Fibroblast of lung (primary cell): ENCODE measurements around the gene DRGX. TPM values are rescaled to one million over a fixed set of nuclear protein-coding genes. Genes with fewer than 3 reads are reported as not detected.

Experiments
- DNase-seq, 2 donors: peaks; one replicate each; pipeline versions ENCODE4 v3.0.0 to v3.0.0-alpha.2; 2010; ENCODE audit warnings: low read depth in 2 of 2
- H2AFZ ChIP-seq: 2 replicates; pipeline ENCODE4 v1.5.1; 2012; ENCODE audit warnings: low read length, control low read depth, inconsistent platforms
- H3K27ac ChIP-seq: 2 replicates; pipeline ENCODE4 v1.5.1; 2011; ENCODE audit warnings: low read length, control low read depth; ENCODE audit not compliant: insufficient read depth
- H3K27me3 ChIP-seq: 2 replicates; pipeline ENCODE4 v1.5.1; 2011; ENCODE audit warnings: mild to moderate bottlenecking, low read length; ENCODE audit not compliant: control insufficient read depth, insufficient read depth
- H3K36me3 ChIP-seq: 2 replicates; pipeline ENCODE4 v1.5.1; 2011; ENCODE audit warnings: low read length; ENCODE audit not compliant: control insufficient read depth, insufficient read depth
- H3K4me1 ChIP-seq: 2 replicates; pipeline ENCODE4 v1.5.1; 2011; ENCODE audit warnings: low read length; ENCODE audit not compliant: control insufficient read depth, insufficient read depth; ENCODE audit errors: extremely low read depth
- H3K4me2 ChIP-seq: 2 replicates; pipeline ENCODE4 v1.5.1; 2011; ENCODE audit warnings: low read length, control low read depth; ENCODE audit not compliant: insufficient read depth; ENCODE audit errors: extremely low read depth
- H3K4me3 ChIP-seq, 4 experiments: fragments of 200-600 bp in 1 of 4; sonication (generic) in 1 of 4; replicated peaks in 1 of 4; 2 replicates each; pipeline ENCODE4 v1.5.1; 2011 to 2016; ENCODE audit warnings: low read length in 4 of 4, low read depth in 3 of 4, mild to moderate bottlenecking in 3 of 4, control low read depth in 2 of 4, inconsistent platforms in 1 of 4, mixed read lengths in 1 of 4; ENCODE audit not compliant: insufficient read depth in 1 of 4; ENCODE audit errors: control extremely low read depth in 1 of 4
- H3K79me2 ChIP-seq: 2 replicates; pipeline ENCODE4 v1.5.1; 2012; ENCODE audit warnings: mild to moderate bottlenecking, low read length, inconsistent platforms; ENCODE audit not compliant: control insufficient read depth, insufficient read depth
- H3K9ac ChIP-seq: 2 replicates; pipeline ENCODE4 v1.5.1; 2011; ENCODE audit warnings: mild to moderate bottlenecking, low read length, control low read depth; ENCODE audit not compliant: insufficient read depth
- H3K9me3 ChIP-seq: 2 replicates; pipeline ENCODE4 v1.5.1; 2012; ENCODE audit warnings: low read depth, low read length; ENCODE audit not compliant: control insufficient read depth, insufficient read depth
- H4K20me1 ChIP-seq: 2 replicates; pipeline ENCODE4 v1.5.1; 2011; ENCODE audit warnings: low read length; ENCODE audit not compliant: control insufficient read depth, insufficient read depth; ENCODE audit errors: extremely low read depth
- CTCF ChIP-seq, 2 donors: IDR thresholded peaks in 1 of 2; conservative IDR thresholded peaks in 1 of 2; 1 replicate in 1 of 2; 2 replicates in 1 of 2; pipeline ENCODE4 v1.5.1; 2011 to 2012; ENCODE audit warnings: low read length in 2 of 2, control low read depth in 1 of 2, inconsistent platforms in 1 of 2, low read depth in 1 of 2, mild to moderate bottlenecking in 1 of 2
- EZH2 ChIP-seq: IDR thresholded peaks from 2 replicates; pipeline ENCODE4 v1.5.1; 2012; ENCODE audit warnings: low read length, control low read depth, mild to moderate bottlenecking; ENCODE audit errors: missing control alignments
- polyA plus RNA-seq, 2 donors: library from polyadenylated mRNA; depleted of rRNA in 1 of 2; stranded (reverse) in 1 of 2; unstranded in 1 of 2; fragments of >200 nt; gene quantifications; 2 replicates each; pipeline ENCODE4 v1.2.1, GENCODE V29; 2011 to 2012; ENCODE audit warnings: missing spikeins in 1 of 2
- total RNA-seq: library from RNA; depleted of rRNA; stranded (reverse); fragments of >200 nt; gene quantifications from 2 replicates; pipeline ENCODE4 v1.2.1, GENCODE V29; 2014

The DRGX gene
- total and polyA plus RNA-seq, 2 donors (not counting 1 experiment from before 2014, with no cell fraction given) = 0.11 TPM; not detected in 1

DNA sequence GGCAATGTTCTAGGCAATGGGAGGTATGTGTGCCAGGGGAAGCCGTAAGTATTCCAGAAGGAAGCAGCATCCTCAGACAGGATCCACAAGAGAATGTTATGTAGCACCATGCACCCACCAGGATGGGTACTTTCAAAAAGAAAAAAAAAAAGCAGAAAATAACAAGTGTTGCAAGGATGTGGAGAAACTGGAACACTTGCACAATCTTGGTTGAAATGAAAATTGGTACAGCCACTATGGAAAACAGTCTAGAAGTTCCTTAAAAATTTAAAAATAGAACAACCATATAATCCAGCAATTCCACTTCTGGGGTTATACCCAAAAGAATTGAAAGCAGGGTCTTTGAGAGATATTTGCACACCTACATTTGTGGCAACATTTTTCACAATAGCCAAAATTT lies 76.7 kb downstream of the DRGX start:
- H3K4me2 ChIP-seq = no peak overlapping the region
- H3K36me3 ChIP-seq = no peaks in the 10 kb centered on the region
- H2AFZ ChIP-seq = no peak overlapping the region
- TF ChIP-seq EZH2 (no peak), CTCF (conservative IDR thresholded peaks at IDR 0.05 in 1 of 2, IDR thresholded peaks at IDR 0.05 in 1 of 2; ENCODE audit: low read depth in 1 of 2, low read length in 2 of 2) (no peak)
- H3K79me2 ChIP-seq = no peaks in the 10 kb centered on the region
- no peaks in the 10 kb centered on the region for H3K27me3 ChIP-seq
- H3K9me3 ChIP-seq = no peaks in the 10 kb centered on the region
- no peaks in the 10 kb centered on the region for H3K4me1 ChIP-seq
- H3K9ac ChIP-seq = no peak overlapping the region
- DNase-seq = no peak
- H4K20me1 ChIP-seq = no peaks in the 10 kb centered on the region
- no peak overlapping the region for H3K4me3 ChIP-seq
- H3K27ac ChIP-seq = no peak overlapping the region

DNA sequence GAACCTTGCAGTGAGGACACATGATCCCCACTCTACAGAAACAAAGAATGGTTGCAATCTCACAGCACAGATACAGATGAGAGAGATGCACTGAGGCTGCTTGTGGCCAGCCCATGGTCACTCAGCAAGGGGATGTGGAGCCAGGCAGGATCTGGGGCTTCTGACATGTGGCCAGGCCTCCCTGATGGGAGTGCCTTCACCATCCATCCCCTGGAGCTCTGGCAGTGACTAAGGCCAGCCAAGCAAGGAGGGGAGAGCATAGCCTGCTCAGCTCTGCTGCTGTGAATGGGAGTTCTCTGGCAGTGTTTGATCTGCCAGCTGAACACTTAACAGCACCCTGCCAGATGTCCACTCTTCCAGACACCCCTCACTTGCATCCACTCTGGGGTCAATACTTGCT lies 77.1 kb downstream of the DRGX start:
- no peak overlapping the region for H3K4me2 ChIP-seq
- no peaks in the 10 kb centered on the region for H3K4me1 ChIP-seq
- H4K20me1 ChIP-seq = no peaks in the 10 kb centered on the region
- H3K4me3 ChIP-seq = no peak overlapping the region
- no peaks in the 10 kb centered on the region for H3K79me2 ChIP-seq
- no peak for DNase-seq
- H3K27me3 ChIP-seq = no peaks in the 10 kb centered on the region
- H3K9ac ChIP-seq = no peak overlapping the region
- no peak overlapping the region for H3K27ac ChIP-seq
- H2AFZ ChIP-seq = no peak overlapping the region
- TF ChIP-seq CTCF (conservative IDR thresholded peaks at IDR 0.05 in 1 of 2, IDR thresholded peaks at IDR 0.05 in 1 of 2; ENCODE audit: low read depth in 1 of 2, low read length in 2 of 2) (no peak), EZH2 (no peak)
- H3K9me3 ChIP-seq = no peaks in the 10 kb centered on the region
- H3K36me3 ChIP-seq = no peaks in the 10 kb centered on the region

GRCh38 chr10:49318028-49318427 lies 77.9 kb downstream of the DRGX start:
- Histone ChIP-seq H3K9ac (no peak overlapping the region), H3K79me2 (no peaks in the 10 kb centered on the region), H3K27ac (no peak overlapping the region), H3K4me1 (no peaks in the 10 kb centered on the region), H3K4me2 (no peak overlapping the region), H2AFZ (no peak overlapping the region), H3K4me3 (no peak overlapping the region), H4K20me1 (no peaks in the 10 kb centered on the region), H3K36me3 (no peaks in the 10 kb centered on the region), H3K27me3 (no peaks in the 10 kb centered on the region), H3K9me3 (no peaks in the 10 kb centered on the region)
- DNase-seq = no peak
- TF ChIP-seq CTCF (conservative IDR thresholded peaks at IDR 0.05 in 1 of 2, IDR thresholded peaks at IDR 0.05 in 1 of 2; ENCODE audit: low read depth in 1 of 2, low read length in 2 of 2) (no peak), EZH2 (no peak)
